A549 (cell line): ENCODE results near the gene PINK1.

Experiments used
- JUNB ChIP-seq: fragments of >200 bp; sonication (Bioruptor Twin); formaldehyde crosslinking; IDR thresholded peaks from 2 replicates; pipeline ENCODE4 v1.6.1; 2016
- NR3C1 ChIP-seq: fragments of >200 bp; sonication (Bioruptor Twin); formaldehyde crosslinking; IDR thresholded peaks from 3 replicates; pipeline ENCODE4 v1.6.1; 2017
- RNF2 ChIP-seq: fragments of 200-600 bp; sonication (generic); IDR thresholded peaks from 2 replicates; pipeline ENCODE4 v1.6.1; 2016; ENCODE audit warnings: low read depth, mild to moderate bottlenecking, antibody characterized with exemption, moderate library complexity, borderline replicate concordance
- TP53 ChIP-seq: fragments of 250-450 bp; sonication (Bioruptor Pico); IDR thresholded peaks from 2 replicates; pipeline ENCODE4 v1.5.0; 2021; ENCODE audit warnings: mild to moderate bottlenecking, moderate library complexity
- TF ChIP-seq, protein P1 (sequence below): fragments of 200-600 bp; sonication (generic); IDR thresholded peaks from 2 replicates; pipeline ENCODE4 v1.6.1; 2016; ENCODE audit warnings: antibody characterized with exemption, mild to moderate bottlenecking, moderate library complexity

DNA sequence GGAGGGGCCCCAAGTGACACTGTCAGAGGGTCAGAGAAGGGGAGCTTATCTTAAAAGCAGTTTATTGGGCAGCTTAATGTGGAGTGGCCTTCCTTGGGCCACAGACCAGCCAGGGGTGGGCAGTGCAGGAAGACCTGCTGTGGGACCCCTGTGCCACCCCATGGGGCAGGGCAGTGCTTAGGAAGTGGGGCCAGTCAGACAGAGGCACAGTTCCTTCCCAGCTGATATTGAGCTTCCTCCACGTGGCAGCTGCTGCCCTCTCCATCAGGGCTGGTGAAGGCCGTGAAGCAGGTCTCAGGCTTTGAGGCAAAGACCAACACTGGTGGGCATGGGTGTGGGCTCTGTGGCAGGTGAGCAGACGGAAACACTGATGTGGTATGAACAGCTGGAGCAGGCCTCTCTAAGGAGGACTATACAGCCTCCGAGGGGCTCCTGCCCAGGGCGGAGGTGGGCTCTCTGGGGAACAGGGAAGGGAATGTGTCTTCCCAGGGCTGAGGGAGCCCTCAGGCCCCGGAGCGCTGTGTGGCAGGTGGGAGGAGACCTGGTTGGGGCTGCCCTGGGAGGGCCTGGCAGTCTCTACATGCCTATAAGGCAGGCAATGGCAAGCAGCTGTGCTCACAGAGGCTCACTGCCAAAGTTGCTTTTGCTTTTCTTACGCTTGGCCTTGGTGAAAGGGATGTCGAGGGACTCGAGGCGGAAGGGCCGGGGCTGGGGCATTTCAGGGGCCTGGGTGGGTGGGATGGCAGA lies 30.9 kb downstream of the PINK1 start:
- no peak for TF ChIP-seq RNF2
- no peak for TF ChIP-seq NR3C1
- TF ChIP-seq, protein P1, sequence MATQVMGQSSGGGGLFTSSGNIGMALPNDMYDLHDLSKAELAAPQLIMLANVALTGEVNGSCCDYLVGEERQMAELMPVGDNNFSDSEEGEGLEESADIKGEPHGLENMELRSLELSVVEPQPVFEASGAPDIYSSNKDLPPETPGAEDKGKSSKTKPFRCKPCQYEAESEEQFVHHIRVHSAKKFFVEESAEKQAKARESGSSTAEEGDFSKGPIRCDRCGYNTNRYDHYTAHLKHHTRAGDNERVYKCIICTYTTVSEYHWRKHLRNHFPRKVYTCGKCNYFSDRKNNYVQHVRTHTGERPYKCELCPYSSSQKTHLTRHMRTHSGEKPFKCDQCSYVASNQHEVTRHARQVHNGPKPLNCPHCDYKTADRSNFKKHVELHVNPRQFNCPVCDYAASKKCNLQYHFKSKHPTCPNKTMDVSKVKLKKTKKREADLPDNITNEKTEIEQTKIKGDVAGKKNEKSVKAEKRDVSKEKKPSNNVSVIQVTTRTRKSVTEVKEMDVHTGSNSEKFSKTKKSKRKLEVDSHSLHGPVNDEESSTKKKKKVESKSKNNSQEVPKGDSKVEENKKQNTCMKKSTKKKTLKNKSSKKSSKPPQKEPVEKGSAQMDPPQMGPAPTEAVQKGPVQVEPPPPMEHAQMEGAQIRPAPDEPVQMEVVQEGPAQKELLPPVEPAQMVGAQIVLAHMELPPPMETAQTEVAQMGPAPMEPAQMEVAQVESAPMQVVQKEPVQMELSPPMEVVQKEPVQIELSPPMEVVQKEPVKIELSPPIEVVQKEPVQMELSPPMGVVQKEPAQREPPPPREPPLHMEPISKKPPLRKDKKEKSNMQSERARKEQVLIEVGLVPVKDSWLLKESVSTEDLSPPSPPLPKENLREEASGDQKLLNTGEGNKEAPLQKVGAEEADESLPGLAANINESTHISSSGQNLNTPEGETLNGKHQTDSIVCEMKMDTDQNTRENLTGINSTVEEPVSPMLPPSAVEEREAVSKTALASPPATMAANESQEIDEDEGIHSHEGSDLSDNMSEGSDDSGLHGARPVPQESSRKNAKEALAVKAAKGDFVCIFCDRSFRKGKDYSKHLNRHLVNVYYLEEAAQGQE = no peak
- TF ChIP-seq TP53 = no peak
- TF ChIP-seq JUNB = no peak
